Stomach (tissue), 4 donors: ENCODE measurements around the gene SLC22A4.

ENCODE experiments used
- CTCF ChIP-seq, 7 experiments: fragments of 450-650 bp in 4 of 7; fragments of 200-600 bp in 3 of 7; sonication (generic) in 3 of 7; IDR thresholded peaks; one replicate each; pipeline ENCODE4 v1.5.1; 2016 to 2019; ENCODE audit warnings: antibody characterized with exemption in 7 of 7, control low read depth in 2 of 7, mild to moderate bottlenecking in 1 of 7
- POLR2A ChIP-seq, 4 donors: fragments of 450-650 bp; IDR thresholded peaks; one replicate each; pipeline ENCODE4 v1.6.1; 2016; ENCODE audit warnings: antibody characterized with exemption in 4 of 4, control low read depth in 2 of 4, mild to moderate bottlenecking in 1 of 4, moderate library complexity in 1 of 4

GRCh38 chr5:132271251-132272246, 22.6 kb upstream of the SLC22A4 start:
- no peak for TF ChIP-seq CTCF (IDR thresholded peaks at IDR 0.05)
- TF ChIP-seq POLR2A (IDR thresholded peaks at IDR 0.05): no peak
